Measurements from ENCODE around the gene CCL5. TPM values are rescaled to one million over a fixed set of nuclear protein-coding genes. Genes with fewer than 3 reads are reported as not detected.

Gene CCL5
- total and polyA plus RNA-seq, 10 of the 15 experiments (the other 5 are each of a cell fraction or from before 2014, with no cell fraction given), result 45.7 to 186 (median 90.8) TPM

DNA sequence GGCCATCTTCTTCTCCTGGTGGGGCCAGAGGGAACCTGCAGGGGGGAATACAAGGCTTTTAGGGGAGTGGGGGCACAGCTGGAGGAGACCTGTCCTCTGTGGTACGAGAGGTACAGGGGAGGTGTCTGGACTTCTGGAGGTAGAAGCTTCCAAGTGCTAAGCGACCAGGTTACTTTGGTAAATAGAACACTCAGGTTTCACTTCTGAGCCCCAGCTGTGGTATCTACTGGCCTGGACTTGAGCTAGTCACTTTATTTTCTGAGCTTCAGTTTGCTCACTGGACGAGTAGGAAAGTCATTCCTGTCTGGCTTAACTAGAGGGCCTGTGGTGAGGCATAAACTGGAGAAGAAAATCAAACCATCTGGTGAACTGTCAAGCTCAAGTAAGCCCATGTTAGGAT is 11.4 kb downstream of the CCL5 start, which contains the start of gene HEATR9:
TSS of gene HEATR9 (minus strand) at position 155 of the 400 bp plus-strand sequence. CDS start at position 6, 149 bp downstream.
- Histone ChIP-seq H3K79me2 (ENCODE audit: control insufficient read depth, insufficient read depth, low read length) (no peaks in the 10 kb centered on the region), H3K27ac (ENCODE audit: control insufficient read depth, insufficient read depth) (no peak within 1 kb of the TSS), H4K20me1 (ENCODE audit: control insufficient read depth, insufficient read depth) (no peaks in the 10 kb centered on the region; the same call in 1 of the 2 replicates), H3K9ac (ENCODE audit: control insufficient read depth, insufficient read depth, low read length) (no peak within 1 kb of the TSS), H2AFZ (ENCODE audit: control insufficient read depth, low read depth, low read length) (no peak within 1 kb of the TSS), H3K9me3 (replicated peaks; ENCODE audit: control insufficient read depth, insufficient read depth, low read length) (no peaks in the 10 kb centered on the region; the same call in 2 of the 3 replicates), H3K36me3 (ENCODE audit: control insufficient read depth in 2 of 2, insufficient read depth in 2 of 2, low read length in 1 of 2) (no peaks in the 10 kb centered on the region), H3K4me3 (no peak within 1 kb of the TSS), H3K27me3 (replicated peaks in 1 of 2; ENCODE audit: control insufficient read depth in 2 of 2, insufficient read depth in 2 of 2, low read length in 1 of 2) (no peaks in the 10 kb centered on the region), H3K4me1 (ENCODE audit: control insufficient read depth, insufficient read depth, low read length) (no peaks in the 10 kb centered on the region), H3K4me2 (ENCODE audit: control insufficient read depth, insufficient read depth) (no peak within 1 kb of the TSS)
- intact Hi-C loops (cut with micrococcal nuclease; ENCODE audit: unreplicated experiment) (no loop called here), in situ Hi-C loops (cut with MboI) (no loop called here)
- SMC1A ChIA-PET (ENCODE audit: uncharacterized antibody, unreplicated experiment), result interaction anchor here (1.3 kb wide), 1 partner anchor 21 kb away, joined by 4 read pairs; no protein-coding TSS in a partner anchor
- POLR2A ChIA-PET, result interaction anchor here (0.5 to 1.6 kb wide), 2 partner anchors 8 to 761 kb away, joined by 3 to 4 read pairs; no protein-coding TSS in a partner anchor
- no peak for ATAC-seq
- no TSS peak for BruUV-seq (replicated peaks)
- FAIRE-seq, result no peak
- WGBS (ENCODE audit: insufficient coverage, insufficient replicate concordance, low lambda C conversion rate, missing lambda C conversion rate), result 77% methylated on average over 3 of the region's 3 CpGs
- DNase-seq (ENCODE audit: low read depth, low spot score), result no peak
- no peak for TF ChIP-seq NFIC (IDR thresholded peaks at IDR 0.05; ENCODE audit: low read depth, low read length)
- no peak for TF ChIP-seq SUPT20H (IDR thresholded peaks at IDR 0.05; ENCODE audit: borderline replicate concordance, control insufficient read depth, low read depth, low read length)
- TF ChIP-seq, protein P1, sequence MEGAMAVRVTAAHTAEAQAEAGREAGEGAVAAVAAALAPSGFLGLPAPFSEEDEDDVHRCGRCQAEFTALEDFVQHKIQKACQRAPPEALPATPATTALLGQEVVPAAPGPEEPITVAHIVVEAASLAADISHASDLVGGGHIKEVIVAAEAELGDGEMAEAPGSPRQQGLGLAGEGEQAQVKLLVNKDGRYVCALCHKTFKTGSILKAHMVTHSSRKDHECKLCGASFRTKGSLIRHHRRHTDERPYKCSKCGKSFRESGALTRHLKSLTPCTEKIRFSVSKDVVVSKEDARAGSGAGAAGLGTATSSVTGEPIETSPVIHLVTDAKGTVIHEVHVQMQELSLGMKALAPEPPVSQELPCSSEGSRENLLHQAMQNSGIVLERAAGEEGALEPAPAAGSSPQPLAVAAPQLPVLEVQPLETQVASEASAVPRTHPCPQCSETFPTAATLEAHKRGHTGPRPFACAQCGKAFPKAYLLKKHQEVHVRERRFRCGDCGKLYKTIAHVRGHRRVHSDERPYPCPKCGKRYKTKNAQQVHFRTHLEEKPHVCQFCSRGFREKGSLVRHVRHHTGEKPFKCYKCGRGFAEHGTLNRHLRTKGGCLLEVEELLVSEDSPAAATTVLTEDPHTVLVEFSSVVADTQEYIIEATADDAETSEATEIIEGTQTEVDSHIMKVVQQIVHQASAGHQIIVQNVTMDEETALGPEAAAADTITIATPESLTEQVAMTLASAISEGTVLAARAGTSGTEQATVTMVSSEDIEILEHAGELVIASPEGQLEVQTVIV (IDR thresholded peaks at IDR 0.05; ENCODE audit: borderline replicate concordance, partially characterized antibody), result no peak
- TF ChIP-seq CHD2 (IDR thresholded peaks at IDR 0.05; ENCODE audit: borderline replicate concordance, low read depth, low read length), result no peak
- TF ChIP-seq JUNB (IDR thresholded peaks at IDR 0.05), result no peak
- TF ChIP-seq BMI1 (IDR thresholded peaks at IDR 0.05; ENCODE audit: borderline replicate concordance), result no peak
- no peak for TF ChIP-seq NBN (IDR thresholded peaks at IDR 0.05)
- TF ChIP-seq YY1 (IDR thresholded peaks at IDR 0.05; ENCODE audit: low read depth, low read length), result no peak
- no peak for TF ChIP-seq ATF3 (IDR thresholded peaks at IDR 0.05; ENCODE audit: borderline replicate concordance, extremely low read depth, low read depth, low read length)
- TF ChIP-seq, protein P2, sequence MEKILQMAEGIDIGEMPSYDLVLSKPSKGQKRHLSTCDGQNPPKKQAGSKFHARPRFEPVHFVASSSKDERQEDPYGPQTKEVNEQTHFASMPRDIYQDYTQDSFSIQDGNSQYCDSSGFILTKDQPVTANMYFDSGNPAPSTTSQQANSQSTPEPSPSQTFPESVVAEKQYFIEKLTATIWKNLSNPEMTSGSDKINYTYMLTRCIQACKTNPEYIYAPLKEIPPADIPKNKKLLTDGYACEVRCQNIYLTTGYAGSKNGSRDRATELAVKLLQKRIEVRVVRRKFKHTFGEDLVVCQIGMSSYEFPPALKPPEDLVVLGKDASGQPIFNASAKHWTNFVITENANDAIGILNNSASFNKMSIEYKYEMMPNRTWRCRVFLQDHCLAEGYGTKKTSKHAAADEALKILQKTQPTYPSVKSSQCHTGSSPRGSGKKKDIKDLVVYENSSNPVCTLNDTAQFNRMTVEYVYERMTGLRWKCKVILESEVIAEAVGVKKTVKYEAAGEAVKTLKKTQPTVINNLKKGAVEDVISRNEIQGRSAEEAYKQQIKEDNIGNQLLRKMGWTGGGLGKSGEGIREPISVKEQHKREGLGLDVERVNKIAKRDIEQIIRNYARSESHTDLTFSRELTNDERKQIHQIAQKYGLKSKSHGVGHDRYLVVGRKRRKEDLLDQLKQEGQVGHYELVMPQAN (conservative IDR thresholded peaks at IDR 0.05), result no peak
- TF ChIP-seq GATAD2B (conservative IDR thresholded peaks at IDR 0.05; ENCODE audit: low read depth), result no peak
- TF ChIP-seq NR2C1 (IDR thresholded peaks at IDR 0.05), result no peak
- RAD21 ChIA-PET (ENCODE audit: unreplicated experiment), result no interaction called here
- CTCF ChIA-PET, result interaction anchor here (1.3 to 1.6 kb wide), 2 partner anchors 11 to 14 kb away, joined by 5 read pairs; partner anchors contain the start of gene CCL5

All from GM12878 (cell line).